B cell (primary cell): ENCODE data around the gene SCAI. TPM values are rescaled to one million over a fixed set of nuclear protein-coding genes. Genes with fewer than 3 reads are reported as not detected.

Experiments used
- ATAC-seq: fragments of 200-7000 bp; cut with Tn5 transposase; one replicate; pipeline ENCODE4 v1.10.0; 2021; ENCODE audit warnings: low read depth, mild to moderate bottlenecking, moderate number of reproducible peaks, moderate library complexity
- CTCF ChIA-PET: fragments of 350-600 bp; sonication (Branson Sonifier 250); formaldehyde crosslinking; loops from one replicate; lab custom pipeline; 2021; ENCODE audit warnings: antibody characterized with exemption, inconsistent platforms; lab: Charles Lee
- POLR2A ChIA-PET: fragments of 350-600 bp; sonication (Branson Sonifier 250); formaldehyde crosslinking; loops from one replicate; lab custom pipeline; 2021; ENCODE audit warnings: antibody characterized with exemption; lab: Charles Lee
- DNase-seq: peaks from one replicate; pipeline ENCODE4 v3.0.0; 2013
- H2AFZ ChIP-seq: 2 replicates; pipeline ENCODE4 v1.6.1; 2012; ENCODE audit warnings: mild to moderate bottlenecking, low read depth, low read length; ENCODE audit not compliant: insufficient read depth, poor library complexity, severe bottlenecking
- H3K27ac ChIP-seq, 2 donors: 1 replicate in 1 of 2; 2 replicates in 1 of 2; pipeline ENCODE4 v1.5.1; 2012 to 2013; ENCODE audit warnings: low read length in 2 of 2, mild to moderate bottlenecking in 2 of 2, moderate library complexity in 1 of 2
- H3K27me3 ChIP-seq, 4 experiments: fragments of 200-600 bp in 1 of 4; sonication (generic) in 1 of 4; replicated peaks in 1 of 4; 1 replicate in 2 of 4; 2 replicates in 2 of 4; pipeline versions ENCODE4 v1.6.1 to v1.7.0; 2013 to 2016; ENCODE audit warnings: low read length in 3 of 4, mild to moderate bottlenecking in 2 of 4, mixed read lengths in 1 of 4, moderate library complexity in 1 of 4; ENCODE audit not compliant: insufficient read depth in 4 of 4, control insufficient read depth in 3 of 4; ENCODE audit errors: control extremely low read depth in 1 of 4
- H3K36me3 ChIP-seq, 2 experiments: replicated peaks in 1 of 2; 1 replicate in 1 of 2; 2 replicates in 1 of 2; pipeline versions ENCODE4 v1.6.1 to v1.7.1; 2013; ENCODE audit warnings: low read length in 1 of 2; ENCODE audit not compliant: insufficient read depth in 2 of 2, control insufficient read depth in 1 of 2; ENCODE audit errors: control extremely low read depth in 1 of 2, extremely low read depth in 1 of 2
- H3K4me1 ChIP-seq, 2 donors: fragments of 200-600 bp in 1 of 2; sonication (generic) in 1 of 2; 1 replicate in 1 of 2; 2 replicates in 1 of 2; pipeline versions ENCODE4 v1.5.1 to v1.6.1; 2013 to 2017; ENCODE audit warnings: low read length in 2 of 2; ENCODE audit not compliant: control insufficient read depth in 2 of 2, insufficient read depth in 2 of 2
- H3K4me2 ChIP-seq: replicated peaks from 2 replicates; pipeline ENCODE3; 2012; ENCODE audit warnings: mild to moderate bottlenecking, low read depth, low read length; ENCODE audit not compliant: poor library complexity, severe bottlenecking
- H3K4me3 ChIP-seq, 5 experiments: fragments of 200-600 bp in 1 of 5; sonication (generic) in 1 of 5; 1 replicate in 3 of 5; 2 replicates in 2 of 5; pipeline versions ENCODE4 v1.5.1 to v1.7.0; 2011 to 2016; ENCODE audit warnings: low read length in 4 of 5, mild to moderate bottlenecking in 4 of 5, low read depth in 2 of 5, control low read depth in 1 of 5, moderate library complexity in 1 of 5; ENCODE audit not compliant: insufficient read depth in 1 of 5; ENCODE audit errors: control extremely low read depth in 1 of 5, extremely low read depth in 1 of 5
- H3K79me2 ChIP-seq: fragments of 200-600 bp; sonication (generic); one replicate; pipeline ENCODE4 v1.6.0; 2016; ENCODE audit warnings: low read length; ENCODE audit not compliant: control insufficient read depth, insufficient read depth
- H3K9ac ChIP-seq: fragments of 200-600 bp; sonication (generic); 2 replicates; pipeline ENCODE4 v1.6.1; 2017; ENCODE audit warnings: mild to moderate bottlenecking, low read length, moderate library complexity
- H3K9me3 ChIP-seq, 3 donors: one replicate each; pipeline versions ENCODE4 v1.6.1 to v1.7.1; 2013; ENCODE audit warnings: low read length in 2 of 3; ENCODE audit not compliant: control insufficient read depth in 2 of 3, insufficient read depth in 1 of 3; ENCODE audit errors: control extremely low read depth in 1 of 3
- H4K20me1 ChIP-seq: 2 replicates; pipeline ENCODE4 v1.6.0; 2012; ENCODE audit warnings: mild to moderate bottlenecking, low read length; ENCODE audit not compliant: insufficient read depth, control insufficient read depth, poor library complexity, severe bottlenecking
- H3K27ac Mint-ChIP-seq: one replicate; pipeline ENCODE4 v1.8.0; 2021; ENCODE audit warnings: mixed read lengths
- H3K27me3 Mint-ChIP-seq: one replicate; pipeline ENCODE4 v1.8.0; 2021; ENCODE audit warnings: mixed read lengths
- H3K4me1 Mint-ChIP-seq: one replicate; pipeline ENCODE4 v1.8.0; 2021; ENCODE audit warnings: mixed read lengths
- H3K4me3 Mint-ChIP-seq: one replicate; pipeline ENCODE4 v1.8.0; 2021; ENCODE audit warnings: mixed read lengths
- H3K9me3 Mint-ChIP-seq: one replicate; pipeline ENCODE4 v1.8.0; 2022; ENCODE audit warnings: mixed read lengths; ENCODE audit not compliant: insufficient read depth
- EZH2 ChIP-seq: IDR thresholded peaks from 2 replicates; pipeline ENCODE4 v1.6.1; 2012; ENCODE audit warnings: borderline replicate concordance, low read depth, mild to moderate bottlenecking, moderate library complexity, low read length; ENCODE audit not compliant: insufficient read depth, poor library complexity, severe bottlenecking
- WGBS: methylation state at CpG from one replicate; pipeline ENCODE4 v1.1.5; 2013; ENCODE audit warnings: missing lambda C conversion rate; ENCODE audit not compliant: insufficient coverage; 5-methylcytosine and 5-hydroxymethylcytosine counted together
- intact Hi-C: fragments of 100-400 bp; cut with micrococcal nuclease; formaldehyde crosslinking; loops from one replicate; pipeline ENCODE4 v1.10.0; 2022
- polyA minus RNA-seq: library from RNA; depleted of rRNA, polyadenylated mRNA; stranded (reverse); fragments of >200 nt; gene quantifications from 2 replicates; pipeline ENCODE4 v1.2.3, GENCODE V29; 2012
- polyA plus RNA-seq: library from polyadenylated mRNA; depleted of rRNA; stranded (reverse); fragments of >200 nt; gene quantifications from 2 replicates; pipeline ENCODE4 v1.2.3, GENCODE V29; 2012
- total RNA-seq, 2 donors: library from RNA; stranded (reverse); fragments of 120-200 nt in 1 of 2; gene quantifications; 1 replicate in 1 of 2; 2 replicates in 1 of 2; pipeline versions ENCODE4 v1.2.3 to v1.2.4, GENCODE V29; 2013 to 2022
- TF ChIP-seq, protein P1 (sequence below): fragments of 200-600 bp; IDR thresholded peaks from one replicate; pipeline ENCODE4 v1.8.0; 2022; ENCODE audit warnings: antibody characterized with exemption, mild to moderate bottlenecking

Gene SCAI
- total RNA-seq (19.8 and 21.4 TPM in 2 replicates), polyA plus RNA-seq (3.8 and 4.8 TPM in 2 replicates), polyA minus RNA-seq (4.5 and 6.4 TPM in 2 replicates)
- 13.3 TPM for total RNA-seq (2013)

- H3K4me2 ChIP-seq, result peak within 1 kb of the TSS; percentile 90
- no peaks in the 10 kb centered on the region for H3K9me3 Mint-ChIP-seq
- POLR2A ChIA-PET, result interaction anchor here (1.5 kb wide), 1 partner anchor 18 kb away, joined by 6 read pairs; no protein-coding TSS in a partner anchor
- CTCF ChIA-PET, result interaction anchor here (0.8 to 1.1 kb wide), 5 partner anchors 47 to 371 kb away, joined by 3 to 4 read pairs (median 3); partner anchors contain the start of gene WDR38
- H3K27ac Mint-ChIP-seq, result peak within 1 kb of the TSS; percentile 88
- peaks cover 9% of the 10 kb centered on the region in 2 donors for H3K4me1 ChIP-seq
- H3K27ac ChIP-seq, result peak within 1 kb of the TSS in 1 of 2 donors; percentile 2
- no peaks in the 10 kb centered on the region for H3K9me3 ChIP-seq
- H3K4me3 ChIP-seq, result peak within 1 kb of the TSS; percentile 41 to 70 (median 60)
- H3K9ac ChIP-seq, result peak within 1 kb of the TSS; percentile 62
- under 1% methylated on average over 45 of the region's 46 CpGs for WGBS
- intact Hi-C loops, result loop anchor here (1.0 to 5.0 kb wide), 9 partner anchors 46 to 373 kb away; partner anchors contain the start of genes GAPVD1, GOLGA1, HSPA5 and NR6A1
- H3K36me3 ChIP-seq, result no peaks in the 10 kb centered on the region
- peak within 1 kb of the TSS; percentile 67 for H2AFZ ChIP-seq
- TF ChIP-seq, protein P1, sequence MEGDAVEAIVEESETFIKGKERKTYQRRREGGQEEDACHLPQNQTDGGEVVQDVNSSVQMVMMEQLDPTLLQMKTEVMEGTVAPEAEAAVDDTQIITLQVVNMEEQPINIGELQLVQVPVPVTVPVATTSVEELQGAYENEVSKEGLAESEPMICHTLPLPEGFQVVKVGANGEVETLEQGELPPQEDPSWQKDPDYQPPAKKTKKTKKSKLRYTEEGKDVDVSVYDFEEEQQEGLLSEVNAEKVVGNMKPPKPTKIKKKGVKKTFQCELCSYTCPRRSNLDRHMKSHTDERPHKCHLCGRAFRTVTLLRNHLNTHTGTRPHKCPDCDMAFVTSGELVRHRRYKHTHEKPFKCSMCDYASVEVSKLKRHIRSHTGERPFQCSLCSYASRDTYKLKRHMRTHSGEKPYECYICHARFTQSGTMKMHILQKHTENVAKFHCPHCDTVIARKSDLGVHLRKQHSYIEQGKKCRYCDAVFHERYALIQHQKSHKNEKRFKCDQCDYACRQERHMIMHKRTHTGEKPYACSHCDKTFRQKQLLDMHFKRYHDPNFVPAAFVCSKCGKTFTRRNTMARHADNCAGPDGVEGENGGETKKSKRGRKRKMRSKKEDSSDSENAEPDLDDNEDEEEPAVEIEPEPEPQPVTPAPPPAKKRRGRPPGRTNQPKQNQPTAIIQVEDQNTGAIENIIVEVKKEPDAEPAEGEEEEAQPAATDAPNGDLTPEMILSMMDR, result peak; percentile 96
- TF ChIP-seq EZH2, result no peak
- peaks cover 19% of the 10 kb centered on the region for H3K4me1 Mint-ChIP-seq
- no peaks in the 10 kb centered on the region for H4K20me1 ChIP-seq
- peak within 1 kb of the TSS; percentile 98 for H3K4me3 Mint-ChIP-seq
- DNase-seq (peak; percentile 98), ATAC-seq (peak; percentile 98)
- no peaks in the 10 kb centered on the region for H3K27me3 Mint-ChIP-seq
- H3K27me3 ChIP-seq, result no peaks in the 10 kb centered on the region
- peaks cover 35% of the 10 kb centered on the region for H3K79me2 ChIP-seq
Measured at GRCh38 chr9:125143377-125144090, at the start of gene SCAI. SCAI (minus strand) TSS chr9:125143528; CDS start chr9:125143437, 91 bp downstream.
